Measurements from ENCODE around the gene RANBP6. TPM values are rescaled to one million over a fixed set of nuclear protein-coding genes. Genes with fewer than 3 reads are reported as not detected.
"Not testable (repeated sequence)": the region's sequence is repeated elsewhere in the genome, so short reads cannot be mapped to it uniquely, and the experiment has no call there.

RANBP6 gene
- total RNA-seq (10 to 100 TPM; 21.9 to 34.3 (median 30.3) TPM), polyA plus RNA-seq (10 to 100 TPM; 21.0 to 22.9 TPM), total RNA-seq (68.9 reads per million, percentile 78 among the genes with 10 or more reads in this experiment)

DNA sequence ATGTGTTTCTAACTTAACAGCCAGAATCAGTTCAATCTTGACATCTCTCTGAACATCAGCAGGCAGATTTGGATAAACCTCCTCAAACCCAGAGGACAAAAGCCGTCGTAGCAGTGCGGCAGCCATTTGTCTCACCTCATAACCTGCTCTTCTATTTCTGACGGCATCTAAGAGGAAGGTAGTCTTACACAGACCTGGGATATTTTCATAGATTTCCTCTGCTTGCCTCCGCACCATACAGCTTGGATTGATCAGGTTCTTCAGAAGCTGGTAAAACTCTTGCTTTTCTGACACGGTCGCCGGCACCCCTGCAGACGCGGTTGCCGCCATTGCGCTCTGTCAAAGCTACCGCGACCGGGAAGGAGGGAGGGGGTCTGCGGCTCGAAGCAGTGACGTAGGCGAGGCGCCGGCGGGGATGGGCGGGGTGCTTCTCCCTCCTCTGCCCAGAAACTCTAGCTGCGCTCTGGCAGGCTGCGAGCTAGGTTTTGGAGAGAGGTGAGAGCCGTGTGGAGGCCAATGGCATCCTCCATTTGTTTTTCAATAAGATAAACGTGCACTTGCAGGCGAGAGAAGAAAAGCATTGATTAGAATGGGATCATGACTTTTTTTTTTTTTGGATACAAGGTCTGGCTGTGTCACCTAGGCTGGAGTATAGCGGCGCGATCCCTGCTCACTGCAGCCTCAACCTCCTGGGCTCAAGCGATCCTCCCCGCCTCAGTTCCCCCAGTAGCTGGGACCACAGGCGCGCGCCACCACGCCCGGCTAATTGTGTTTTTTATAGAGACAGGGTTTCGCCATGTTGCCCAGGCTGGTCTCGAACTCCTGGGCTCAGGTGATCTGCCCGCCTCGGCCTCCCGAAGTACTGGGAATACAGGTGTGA is at the start of gene RANBP6:
RANBP6 (minus strand) TSS at position 347 of the 880 bp plus-strand sequence; CDS start at position 330, 17 bp downstream.
- DNase-seq (peak; percentile 81 to 92 (median 91)), ATAC-seq (peak; percentile 100)
- Histone ChIP-seq H3K27me3 (ENCODE audit: control insufficient read depth in 2 of 2, insufficient read depth in 2 of 2, low read length in 2 of 2) (no peaks in the 10 kb centered on the region), H3K4me3 (ENCODE audit: low read length) (peak within 1 kb of the TSS; percentile 65), H3K4me1 (ENCODE audit: control insufficient read depth in 2 of 2, insufficient read depth in 2 of 2, low read length in 2 of 2) (peaks cover 8 to 11% of the 10 kb centered on the region in 2 donors), H3K9me3 (ENCODE audit: control insufficient read depth in 2 of 3, low read length in 3 of 3) (peaks cover 0 to 3% (median 0%) of the 10 kb centered on the region in 3 experiments), H3K27ac (ENCODE audit: low read depth, low read length) (peak within 1 kb of the TSS; percentile 75), H3K36me3 (ENCODE audit: control insufficient read depth in 2 of 3, insufficient read depth in 3 of 3, low read length in 3 of 3) (peaks cover 0 to 5% (median 0%) of the 10 kb centered on the region in 3 experiments)
- Mint-ChIP-seq H3K4me3 (peak within 1 kb of the TSS; percentile 91 to 99 (median 96)), H3K9me3 (peaks cover 0 to 49% (median 21%) of the 10 kb centered on the region in 11 donors), H3K36me3 (peaks cover 22 to 46% (median 44%) of the 10 kb centered on the region in 5 donors), H3K27ac (peak within 1 kb of the TSS; percentile 91 to 100 (median 99)), H3K27me3 (no peaks in the 10 kb centered on the region), H3K4me1 (peaks cover 13 to 49% (median 38%) of the 10 kb centered on the region in 7 donors)
- ChIA-PET CTCF (interaction anchor here (0.6 to 1.4 kb wide), 5 partner anchors 11 to 1732 kb away, joined by 3 to 5 read pairs (median 4); no protein-coding TSS in a partner anchor), POLR2A (interaction anchor here (0.5 to 3.5 kb wide), 17 partner anchors 8 to 1350 kb away, joined by 3 to 37 read pairs (median 4); partner anchors contain the start of genes ERMP1, KDM4C, RIC1 and UHRF2)
- intact Hi-C loops (cut with micrococcal nuclease), result loop anchor here (1.0 to 2.0 kb wide), 5 partner anchors 8 to 1337 kb away; partner anchors contain the start of genes CDC37L1 (in 1 of the 2) and RCL1 (in 1 of the 2)

DNA sequence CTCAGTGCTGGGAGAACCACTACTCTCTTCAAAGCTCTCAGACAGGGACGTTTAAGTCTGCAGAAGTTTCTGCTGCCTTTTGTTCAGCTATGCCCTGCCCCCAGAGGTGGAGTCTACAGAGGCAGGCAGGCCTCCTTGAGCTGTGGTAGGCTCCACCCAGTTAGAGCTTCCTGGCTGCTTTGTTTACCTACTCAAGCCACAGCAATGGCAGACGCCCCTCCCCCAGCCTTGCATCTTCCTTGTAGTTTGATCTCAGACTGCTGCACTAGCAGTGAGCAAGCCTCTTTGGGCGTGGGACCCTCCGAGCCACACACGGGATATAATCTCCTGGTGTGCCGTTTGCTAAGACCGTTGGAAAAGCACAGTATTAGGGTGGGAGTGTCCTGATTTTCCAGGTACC is 47.7 kb upstream of the RANBP6 start:
- peaks cover 0 to 20% (median 4%) of the 10 kb centered on the region in 5 donors for H3K36me3 Mint-ChIP-seq
- H3K36me3 ChIP-seq (ENCODE audit: control insufficient read depth in 2 of 3, insufficient read depth in 3 of 3, low read length in 3 of 3); H3K9me3 ChIP-seq (ENCODE audit: control insufficient read depth in 2 of 3, low read length in 3 of 3); H3K4me3 ChIP-seq (ENCODE audit: low read length); H3K4me1 ChIP-seq (ENCODE audit: control insufficient read depth in 2 of 2, insufficient read depth in 2 of 2, low read length in 2 of 2); H3K27me3 ChIP-seq (ENCODE audit: control insufficient read depth in 2 of 2, insufficient read depth in 2 of 2, low read length in 2 of 2); ATAC-seq; H3K27ac ChIP-seq (ENCODE audit: low read depth, low read length); POLR2A ChIA-PET; H3K27ac Mint-ChIP-seq; CTCF ChIA-PET: not testable (repeated sequence)
- DNase-seq, result peak in 3 of 9 donors; percentile 24 to 42 (median 36)
- H3K4me1 Mint-ChIP-seq, result peaks cover 0 to 19% (median 12%) of the 10 kb centered on the region in 7 donors
- H3K9me3 Mint-ChIP-seq, result peaks cover 2 to 28% (median 7%) of the 10 kb centered on the region in 11 donors
- H3K4me3 Mint-ChIP-seq, result peak overlapping the region in 1 of 10 donors; percentile 13
- intact Hi-C loops (cut with micrococcal nuclease), result loop anchor here in 1 of 2 donors (5.0 kb wide), 1 partner anchor 684 kb away; no protein-coding TSS in a partner anchor
- peaks cover 8 to 37% (median 18%) of the 10 kb centered on the region in 5 donors for H3K27me3 Mint-ChIP-seq

DNA sequence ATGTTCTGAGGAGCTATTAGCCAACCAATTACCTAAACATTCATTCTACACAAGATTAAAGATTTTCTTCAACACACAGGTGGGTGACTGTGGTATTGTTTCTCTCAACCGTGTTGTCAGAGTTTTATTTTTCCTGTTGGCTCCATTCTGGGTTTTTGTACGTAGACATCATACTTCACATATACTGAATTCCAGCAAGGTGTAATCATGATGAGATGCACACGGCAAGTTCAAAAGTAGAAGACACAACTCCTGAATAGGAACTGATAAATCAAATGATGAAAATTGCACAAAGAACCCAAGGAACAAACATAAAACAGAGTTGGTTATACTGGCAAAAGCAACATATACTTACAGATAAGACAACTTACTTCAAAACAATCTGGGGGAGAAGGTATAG is 40.2 kb upstream of the RANBP6 start:
- Mint-ChIP-seq H3K36me3 (no peaks in the 10 kb centered on the region), H3K27me3 (peaks cover 3 to 24% (median 8%) of the 10 kb centered on the region in 5 donors), H3K4me3 (no peak overlapping the region), H3K4me1 (peaks cover 0 to 7% (median 0%) of the 10 kb centered on the region in 7 donors), H3K27ac (no peak overlapping the region), H3K9me3 (peaks cover 0 to 8% (median 0%) of the 10 kb centered on the region in 11 donors)
- Histone ChIP-seq H3K4me3 (ENCODE audit: low read length) (no peak overlapping the region), H3K36me3 (ENCODE audit: control insufficient read depth in 2 of 3, insufficient read depth in 3 of 3, low read length in 3 of 3) (no peaks in the 10 kb centered on the region), H3K4me1 (ENCODE audit: control insufficient read depth in 2 of 2, insufficient read depth in 2 of 2, low read length in 2 of 2) (no peaks in the 10 kb centered on the region), H3K9me3 (ENCODE audit: control insufficient read depth in 2 of 3, low read length in 3 of 3) (no peaks in the 10 kb centered on the region), H3K27me3 (ENCODE audit: control insufficient read depth in 2 of 2, insufficient read depth in 2 of 2, low read length in 2 of 2) (no peaks in the 10 kb centered on the region), H3K27ac (ENCODE audit: low read depth, low read length) (no peak overlapping the region)
- ChIA-PET CTCF (no interaction called here), POLR2A (no interaction called here)
- ATAC-seq, result no peak
- no peak for DNase-seq
- intact Hi-C loops (cut with micrococcal nuclease), result loop anchor here (1.0 to 10.0 kb wide), 6 partner anchors 41 to 629 kb away; partner anchors contain the start of gene RANBP6 (in 1 of the 2)

DNA sequence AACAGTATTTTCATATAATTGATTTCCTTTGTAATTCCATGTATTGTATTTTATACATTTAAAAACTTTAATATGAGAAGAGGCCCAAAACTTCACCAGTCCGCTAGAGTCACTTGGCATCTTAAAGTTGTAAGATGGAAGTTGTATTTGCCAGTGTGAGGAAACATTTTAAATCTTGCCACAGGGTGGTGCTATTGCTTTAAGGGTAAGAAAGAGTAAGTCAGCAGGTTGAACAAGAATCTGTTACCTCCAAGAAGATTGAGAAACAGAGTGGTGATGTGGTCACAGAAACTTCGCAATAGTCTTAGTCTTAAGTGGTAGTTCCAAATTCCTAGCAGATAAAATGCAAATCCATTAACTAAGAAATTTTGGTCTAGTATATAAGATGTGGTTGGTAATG is 39.8 kb upstream of the RANBP6 start:
- H3K4me1 Mint-ChIP-seq, result peaks cover 0 to 7% (median 0%) of the 10 kb centered on the region in 7 donors
- no peak overlapping the region for H3K4me3 Mint-ChIP-seq
- peaks cover 0 to 19% (median 5%) of the 10 kb centered on the region in 5 donors for H3K27me3 Mint-ChIP-seq
- Histone ChIP-seq H3K4me3 (ENCODE audit: low read length) (no peak overlapping the region), H3K4me1 (ENCODE audit: control insufficient read depth in 2 of 2, insufficient read depth in 2 of 2, low read length in 2 of 2) (no peaks in the 10 kb centered on the region), H3K27me3 (ENCODE audit: control insufficient read depth in 2 of 2, insufficient read depth in 2 of 2, low read length in 2 of 2) (no peaks in the 10 kb centered on the region), H3K27ac (ENCODE audit: low read depth, low read length) (no peak overlapping the region), H3K36me3 (ENCODE audit: control insufficient read depth in 2 of 3, insufficient read depth in 3 of 3, low read length in 3 of 3) (no peaks in the 10 kb centered on the region), H3K9me3 (ENCODE audit: control insufficient read depth in 2 of 3, low read length in 3 of 3) (no peaks in the 10 kb centered on the region)
- H3K36me3 Mint-ChIP-seq, result no peaks in the 10 kb centered on the region
- H3K9me3 Mint-ChIP-seq, result peaks cover 0 to 5% (median 0%) of the 10 kb centered on the region in 11 donors
- POLR2A ChIA-PET, result no interaction called here
- intact Hi-C loops (cut with micrococcal nuclease), result loop anchor here (1.0 to 10.0 kb wide), 6 partner anchors 40 to 630 kb away; partner anchors contain the start of gene RANBP6 (in 1 of the 2)
- DNase-seq (peak in 7 of 9 donors; percentile 42 to 69 (median 63)), ATAC-seq (peak; percentile 86)
- peak overlapping the region in 2 of 9 donors; percentile 16 to 47 for H3K27ac Mint-ChIP-seq
- CTCF ChIA-PET, result no interaction called here

DNA sequence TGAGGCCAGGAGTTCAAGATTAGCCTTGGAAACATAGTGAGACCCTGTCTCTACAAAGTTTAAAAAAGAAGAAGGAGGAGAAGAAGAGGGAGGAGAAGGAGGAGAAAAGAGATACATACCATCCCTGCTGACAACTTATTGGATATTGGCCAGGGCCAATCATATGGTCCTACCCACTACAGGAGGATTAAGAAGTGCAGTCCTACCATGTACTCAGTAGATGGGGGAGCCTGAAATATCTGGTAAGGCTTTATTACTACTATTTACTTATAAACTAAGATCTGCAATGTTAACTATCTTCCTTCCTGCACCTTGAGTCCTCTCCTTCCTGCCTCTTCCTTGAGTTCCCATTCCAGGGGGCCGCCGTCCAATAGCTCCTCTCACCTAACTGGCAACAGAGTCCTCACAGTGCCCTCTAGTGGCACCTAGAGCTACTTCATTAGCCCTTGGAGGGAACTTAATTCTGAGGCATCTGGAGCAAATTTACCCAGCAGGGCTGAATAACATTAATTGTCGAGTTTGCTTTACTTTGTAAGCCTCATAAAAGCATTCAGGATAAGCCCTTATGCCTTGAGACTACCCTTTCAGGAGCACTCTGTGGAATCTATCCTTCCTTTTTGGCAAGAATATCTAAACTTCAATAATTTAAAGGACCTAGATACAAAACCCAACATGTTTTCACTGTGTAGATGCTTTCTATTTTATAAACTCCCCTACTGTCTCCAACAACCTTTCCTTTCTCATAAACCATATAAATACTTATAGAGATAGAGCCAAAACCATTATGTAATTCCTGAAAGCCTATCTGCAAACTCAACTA is 39.1 kb upstream of the RANBP6 start:
- H3K27me3 Mint-ChIP-seq, result peaks cover 0 to 17% (median 4%) of the 10 kb centered on the region in 5 donors
- no peak overlapping the region for H3K4me3 Mint-ChIP-seq
- DNase-seq (peak in 8 of 9 donors; percentile 28 to 57 (median 45)), ATAC-seq (peak; percentile 85)
- Histone ChIP-seq H3K9me3 (ENCODE audit: control insufficient read depth in 2 of 3, low read length in 3 of 3) (no peaks in the 10 kb centered on the region), H3K4me3 (ENCODE audit: low read length) (no peak overlapping the region), H3K27ac (ENCODE audit: low read depth, low read length) (no peak overlapping the region), H3K4me1 (ENCODE audit: control insufficient read depth in 2 of 2, insufficient read depth in 2 of 2, low read length in 2 of 2) (no peaks in the 10 kb centered on the region), H3K36me3 (ENCODE audit: control insufficient read depth in 2 of 3, insufficient read depth in 3 of 3, low read length in 3 of 3) (no peaks in the 10 kb centered on the region), H3K27me3 (ENCODE audit: control insufficient read depth in 2 of 2, insufficient read depth in 2 of 2, low read length in 2 of 2) (no peaks in the 10 kb centered on the region)
- peaks cover 0 to 12% (median 5%) of the 10 kb centered on the region in 7 donors for H3K4me1 Mint-ChIP-seq
- no peaks in the 10 kb centered on the region for H3K36me3 Mint-ChIP-seq
- ChIA-PET POLR2A (interaction anchor here (1.0 kb wide), 1 partner anchor 222 kb away, joined by 3 read pairs; the partner anchor contains the start of gene ERMP1), CTCF (interaction anchor here (0.6 to 2.6 kb wide), 12 partner anchors 11 to 280 kb away, joined by 3 to 28 read pairs (median 3); no protein-coding TSS in a partner anchor)
- peak overlapping the region in 2 of 9 donors; percentile 16 to 43 for H3K27ac Mint-ChIP-seq
- intact Hi-C loops (cut with micrococcal nuclease), result loop anchor here (1.0 to 10.0 kb wide), 11 partner anchors 40 to 630 kb away; partner anchors contain the start of gene RANBP6 (in 1 of the 2)
- peaks cover 0 to 5% (median 0%) of the 10 kb centered on the region in 11 donors for H3K9me3 Mint-ChIP-seq

All from naive thymus-derived CD4-positive, alpha-beta T cell (primary cell).